Measurements from ENCODE around the gene TAMALIN.

- TF ChIP-seq MXI1 (conservative IDR thresholded peaks at IDR 0.05; ENCODE audit: poor library complexity, severe bottlenecking) (no peak), EZH2 (IDR thresholded peaks at IDR 0.05; ENCODE audit: borderline replicate concordance, insufficient read depth, low read length, poor library complexity, severe bottlenecking) (no peak), POLR2AphosphoS5 (IDR thresholded peaks at IDR 0.05) (no peak), EP300 (conservative IDR thresholded peaks at IDR 0.05; ENCODE audit: poor library complexity, severe bottlenecking) (no peak), TAF1 (IDR thresholded peaks at IDR 0.05; ENCODE audit: low read depth) (no peak)
- TF ChIP-seq, protein P1, sequence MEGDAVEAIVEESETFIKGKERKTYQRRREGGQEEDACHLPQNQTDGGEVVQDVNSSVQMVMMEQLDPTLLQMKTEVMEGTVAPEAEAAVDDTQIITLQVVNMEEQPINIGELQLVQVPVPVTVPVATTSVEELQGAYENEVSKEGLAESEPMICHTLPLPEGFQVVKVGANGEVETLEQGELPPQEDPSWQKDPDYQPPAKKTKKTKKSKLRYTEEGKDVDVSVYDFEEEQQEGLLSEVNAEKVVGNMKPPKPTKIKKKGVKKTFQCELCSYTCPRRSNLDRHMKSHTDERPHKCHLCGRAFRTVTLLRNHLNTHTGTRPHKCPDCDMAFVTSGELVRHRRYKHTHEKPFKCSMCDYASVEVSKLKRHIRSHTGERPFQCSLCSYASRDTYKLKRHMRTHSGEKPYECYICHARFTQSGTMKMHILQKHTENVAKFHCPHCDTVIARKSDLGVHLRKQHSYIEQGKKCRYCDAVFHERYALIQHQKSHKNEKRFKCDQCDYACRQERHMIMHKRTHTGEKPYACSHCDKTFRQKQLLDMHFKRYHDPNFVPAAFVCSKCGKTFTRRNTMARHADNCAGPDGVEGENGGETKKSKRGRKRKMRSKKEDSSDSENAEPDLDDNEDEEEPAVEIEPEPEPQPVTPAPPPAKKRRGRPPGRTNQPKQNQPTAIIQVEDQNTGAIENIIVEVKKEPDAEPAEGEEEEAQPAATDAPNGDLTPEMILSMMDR (IDR thresholded peaks at IDR 0.05; ENCODE audit: poor library complexity, severe bottlenecking), result no peak
- TF ChIP-seq, protein P2, sequence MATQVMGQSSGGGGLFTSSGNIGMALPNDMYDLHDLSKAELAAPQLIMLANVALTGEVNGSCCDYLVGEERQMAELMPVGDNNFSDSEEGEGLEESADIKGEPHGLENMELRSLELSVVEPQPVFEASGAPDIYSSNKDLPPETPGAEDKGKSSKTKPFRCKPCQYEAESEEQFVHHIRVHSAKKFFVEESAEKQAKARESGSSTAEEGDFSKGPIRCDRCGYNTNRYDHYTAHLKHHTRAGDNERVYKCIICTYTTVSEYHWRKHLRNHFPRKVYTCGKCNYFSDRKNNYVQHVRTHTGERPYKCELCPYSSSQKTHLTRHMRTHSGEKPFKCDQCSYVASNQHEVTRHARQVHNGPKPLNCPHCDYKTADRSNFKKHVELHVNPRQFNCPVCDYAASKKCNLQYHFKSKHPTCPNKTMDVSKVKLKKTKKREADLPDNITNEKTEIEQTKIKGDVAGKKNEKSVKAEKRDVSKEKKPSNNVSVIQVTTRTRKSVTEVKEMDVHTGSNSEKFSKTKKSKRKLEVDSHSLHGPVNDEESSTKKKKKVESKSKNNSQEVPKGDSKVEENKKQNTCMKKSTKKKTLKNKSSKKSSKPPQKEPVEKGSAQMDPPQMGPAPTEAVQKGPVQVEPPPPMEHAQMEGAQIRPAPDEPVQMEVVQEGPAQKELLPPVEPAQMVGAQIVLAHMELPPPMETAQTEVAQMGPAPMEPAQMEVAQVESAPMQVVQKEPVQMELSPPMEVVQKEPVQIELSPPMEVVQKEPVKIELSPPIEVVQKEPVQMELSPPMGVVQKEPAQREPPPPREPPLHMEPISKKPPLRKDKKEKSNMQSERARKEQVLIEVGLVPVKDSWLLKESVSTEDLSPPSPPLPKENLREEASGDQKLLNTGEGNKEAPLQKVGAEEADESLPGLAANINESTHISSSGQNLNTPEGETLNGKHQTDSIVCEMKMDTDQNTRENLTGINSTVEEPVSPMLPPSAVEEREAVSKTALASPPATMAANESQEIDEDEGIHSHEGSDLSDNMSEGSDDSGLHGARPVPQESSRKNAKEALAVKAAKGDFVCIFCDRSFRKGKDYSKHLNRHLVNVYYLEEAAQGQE (IDR thresholded peaks at IDR 0.05; ENCODE audit: borderline replicate concordance), result no peak
Measured at GRCh38 chr12:51992246-51992645, 14.5 kb upstream of the TAMALIN start.

Data from neural cell (in vitro differentiated cells).